ENCODE measurements around the gene FIG4. TPM values are rescaled to one million over a fixed set of nuclear protein-coding genes. Genes with fewer than 3 reads are reported as not detected.
A peak's percentile ranks its signal among the peaks of the same experiment; 100 is the strongest.
"Not testable (repeated sequence)": the region's sequence is repeated elsewhere in the genome, so short reads cannot be mapped to it uniquely, and the experiment has no call there.

The FIG4 gene
- total and polyA plus RNA-seq, 8 donors = 18.0 to 24.5 (median 19.0) TPM

DNA sequence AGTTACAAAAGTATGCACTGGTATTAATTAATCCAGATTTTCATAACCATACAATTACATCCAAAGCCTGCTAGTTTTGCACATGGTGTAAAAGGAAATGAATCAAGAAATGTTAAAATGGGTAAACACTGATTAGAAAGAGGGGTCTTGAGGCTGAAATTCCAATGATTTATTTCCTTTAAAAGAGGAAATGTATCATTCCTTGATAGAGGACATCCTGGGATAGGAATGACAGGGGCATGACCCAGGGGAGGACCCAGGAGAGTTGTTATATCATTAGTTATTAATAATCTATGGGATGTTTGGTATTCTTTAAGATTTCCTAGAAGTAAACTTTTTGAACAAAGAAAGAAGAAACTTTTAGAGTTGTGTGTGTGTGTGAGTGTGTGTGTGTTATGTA is 18.3 kb upstream of the FIG4 start:
- H3K4me3 ChIP-seq = no peak overlapping the region

GRCh38 chr6:109676724-109677123 is 14.4 kb upstream of the FIG4 start:
- Histone ChIP-seq H3K4me1 (peaks cover 0 to 11% of the 10 kb centered on the region in 2 donors), H3K4me3 (no peak overlapping the region), H3K27me3 (no peaks in the 10 kb centered on the region), H3K9me3 (no peaks in the 10 kb centered on the region), H3K27ac (no peak overlapping the region), H3K36me3 (no peaks in the 10 kb centered on the region)
- ATAC-seq (no peak), DNase-seq (no peak)
- TF ChIP-seq, protein P1, sequence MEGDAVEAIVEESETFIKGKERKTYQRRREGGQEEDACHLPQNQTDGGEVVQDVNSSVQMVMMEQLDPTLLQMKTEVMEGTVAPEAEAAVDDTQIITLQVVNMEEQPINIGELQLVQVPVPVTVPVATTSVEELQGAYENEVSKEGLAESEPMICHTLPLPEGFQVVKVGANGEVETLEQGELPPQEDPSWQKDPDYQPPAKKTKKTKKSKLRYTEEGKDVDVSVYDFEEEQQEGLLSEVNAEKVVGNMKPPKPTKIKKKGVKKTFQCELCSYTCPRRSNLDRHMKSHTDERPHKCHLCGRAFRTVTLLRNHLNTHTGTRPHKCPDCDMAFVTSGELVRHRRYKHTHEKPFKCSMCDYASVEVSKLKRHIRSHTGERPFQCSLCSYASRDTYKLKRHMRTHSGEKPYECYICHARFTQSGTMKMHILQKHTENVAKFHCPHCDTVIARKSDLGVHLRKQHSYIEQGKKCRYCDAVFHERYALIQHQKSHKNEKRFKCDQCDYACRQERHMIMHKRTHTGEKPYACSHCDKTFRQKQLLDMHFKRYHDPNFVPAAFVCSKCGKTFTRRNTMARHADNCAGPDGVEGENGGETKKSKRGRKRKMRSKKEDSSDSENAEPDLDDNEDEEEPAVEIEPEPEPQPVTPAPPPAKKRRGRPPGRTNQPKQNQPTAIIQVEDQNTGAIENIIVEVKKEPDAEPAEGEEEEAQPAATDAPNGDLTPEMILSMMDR (IDR thresholded peaks at IDR 0.05) = no peak
- intact Hi-C loops (cut with DNase I) = no loop called here

More for the DNA sequence above, 18.3 kb upstream of the FIG4 start:
- intact Hi-C loops (cut with DNase I) = no loop called here
- no peaks in the 10 kb centered on the region for H3K27me3 ChIP-seq
- H3K9me3 ChIP-seq = no peaks in the 10 kb centered on the region
- H3K36me3 ChIP-seq = peaks cover 0 to 11% of the 10 kb centered on the region in 2 donors
- ATAC-seq = no peak
- H3K27ac ChIP-seq = no peak overlapping the region
- no peaks in the 10 kb centered on the region for H3K4me1 ChIP-seq
- DNase-seq = no peak
- TF ChIP-seq, protein P1 (IDR thresholded peaks at IDR 0.05) = no peak

DNA sequence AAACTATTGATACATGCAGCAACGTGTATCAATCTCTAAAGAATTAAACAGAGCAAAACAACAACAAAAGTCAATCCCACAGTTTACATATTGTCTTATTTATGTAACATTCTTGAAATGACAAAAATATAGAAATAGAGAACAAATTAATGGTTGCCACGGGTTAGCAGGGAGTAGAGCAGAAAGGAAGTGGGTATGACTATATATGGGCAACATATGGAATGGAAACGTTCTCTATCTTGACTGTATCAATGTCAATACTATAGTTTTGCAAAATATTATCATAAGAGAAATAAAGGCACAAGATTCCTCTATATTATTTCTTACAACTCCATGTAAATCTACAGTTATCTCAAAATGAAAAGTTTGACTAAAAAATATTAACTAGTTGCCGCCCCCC is 12.9 kb upstream of the FIG4 start:
- no peak for DNase-seq
- intact Hi-C loops (cut with DNase I) = no loop called here
- Histone ChIP-seq H3K36me3 (no peaks in the 10 kb centered on the region), H3K9me3 (no peaks in the 10 kb centered on the region), H3K4me3 (no peak overlapping the region), H3K27ac (no peak overlapping the region), H3K4me1 (peaks cover 0 to 11% of the 10 kb centered on the region in 2 donors), H3K27me3 (no peaks in the 10 kb centered on the region)
- TF ChIP-seq, protein P1 (IDR thresholded peaks at IDR 0.05) = no peak
- no peak for ATAC-seq

GRCh38 chr6:109678661-109679505 is 12.2 kb upstream of the FIG4 start:
- DNase-seq = peak in 3 of 4 donors; percentile 20 to 60 (median 43)
- peak; percentile 99 for ATAC-seq

DNA sequence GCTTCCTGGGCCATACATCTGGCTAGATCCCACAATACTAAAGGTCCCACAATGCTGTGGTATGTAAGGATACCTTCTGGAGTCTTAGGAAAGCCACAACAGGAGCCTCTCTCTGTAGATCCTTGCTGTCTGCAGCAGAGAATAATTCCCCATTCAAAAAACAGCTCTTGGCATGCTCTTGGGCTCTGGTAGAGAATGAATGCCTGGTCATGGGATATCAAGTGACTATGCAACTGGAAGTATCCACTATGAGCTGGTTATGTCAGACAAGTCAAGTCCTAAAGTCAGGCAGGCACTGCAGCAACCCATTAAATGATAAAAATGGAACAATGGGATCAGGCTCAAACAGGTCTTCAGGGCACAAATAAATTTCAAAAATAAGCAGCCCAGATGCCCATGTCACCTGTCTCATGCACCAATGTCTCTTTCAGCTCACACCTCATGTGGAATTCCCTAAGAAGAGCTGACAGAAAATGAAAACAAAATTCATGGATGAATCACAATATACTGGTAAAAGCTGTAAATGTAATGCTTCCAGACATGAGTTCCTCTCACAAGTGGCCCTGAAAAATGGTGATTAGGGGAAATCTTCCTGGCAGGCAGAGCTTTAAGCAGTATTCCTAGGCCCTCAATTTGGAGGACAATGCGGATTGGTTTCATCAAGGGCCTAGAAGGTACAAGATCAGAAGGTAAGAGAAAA is 4.4 kb upstream of the FIG4 start:
- H3K4me1 ChIP-seq = peaks cover 0 to 22% of the 10 kb centered on the region in 2 donors
- no peak overlapping the region for H3K4me3 ChIP-seq
- DNase-seq = no peak
- peak overlapping the region in 1 of 2 donors; percentile 37 for H3K27ac ChIP-seq
- ATAC-seq = no peak
- intact Hi-C loops (cut with DNase I) = no loop called here
- TF ChIP-seq, protein P1 (IDR thresholded peaks at IDR 0.05) = no peak
- no peaks in the 10 kb centered on the region for H3K36me3 ChIP-seq
- H3K9me3 ChIP-seq = no peaks in the 10 kb centered on the region
- no peaks in the 10 kb centered on the region for H3K27me3 ChIP-seq

More at GRCh38 chr6:109678661-109679505, 12.2 kb upstream of the FIG4 start:
- H3K36me3 ChIP-seq; intact Hi-C loops (cut with DNase I); H3K9me3 ChIP-seq; H3K4me3 ChIP-seq; H3K27ac ChIP-seq; H3K27me3 ChIP-seq: not testable (repeated sequence)
- peaks cover 0 to 11% of the 10 kb centered on the region in 2 donors for H3K4me1 ChIP-seq

Measured in left lung (tissue), 10 donors.